NCI-H1092 treated with DMSO at 0.1 percent for 48 hours (cell line): Measurements from ENCODE around the gene ADAMTS12.
A peak's percentile ranks its signal among the peaks of the same experiment; 100 is the strongest.
"Not testable (repeated sequence)": the region's sequence is repeated elsewhere in the genome, so short reads cannot be mapped to it uniquely, and the experiment has no call there.

Experiments used
- DNase-seq: peaks from one replicate; lab custom pipeline; 2025; lab: John Stamatoyannopoulos, UW

Gene ADAMTS12, protein sequence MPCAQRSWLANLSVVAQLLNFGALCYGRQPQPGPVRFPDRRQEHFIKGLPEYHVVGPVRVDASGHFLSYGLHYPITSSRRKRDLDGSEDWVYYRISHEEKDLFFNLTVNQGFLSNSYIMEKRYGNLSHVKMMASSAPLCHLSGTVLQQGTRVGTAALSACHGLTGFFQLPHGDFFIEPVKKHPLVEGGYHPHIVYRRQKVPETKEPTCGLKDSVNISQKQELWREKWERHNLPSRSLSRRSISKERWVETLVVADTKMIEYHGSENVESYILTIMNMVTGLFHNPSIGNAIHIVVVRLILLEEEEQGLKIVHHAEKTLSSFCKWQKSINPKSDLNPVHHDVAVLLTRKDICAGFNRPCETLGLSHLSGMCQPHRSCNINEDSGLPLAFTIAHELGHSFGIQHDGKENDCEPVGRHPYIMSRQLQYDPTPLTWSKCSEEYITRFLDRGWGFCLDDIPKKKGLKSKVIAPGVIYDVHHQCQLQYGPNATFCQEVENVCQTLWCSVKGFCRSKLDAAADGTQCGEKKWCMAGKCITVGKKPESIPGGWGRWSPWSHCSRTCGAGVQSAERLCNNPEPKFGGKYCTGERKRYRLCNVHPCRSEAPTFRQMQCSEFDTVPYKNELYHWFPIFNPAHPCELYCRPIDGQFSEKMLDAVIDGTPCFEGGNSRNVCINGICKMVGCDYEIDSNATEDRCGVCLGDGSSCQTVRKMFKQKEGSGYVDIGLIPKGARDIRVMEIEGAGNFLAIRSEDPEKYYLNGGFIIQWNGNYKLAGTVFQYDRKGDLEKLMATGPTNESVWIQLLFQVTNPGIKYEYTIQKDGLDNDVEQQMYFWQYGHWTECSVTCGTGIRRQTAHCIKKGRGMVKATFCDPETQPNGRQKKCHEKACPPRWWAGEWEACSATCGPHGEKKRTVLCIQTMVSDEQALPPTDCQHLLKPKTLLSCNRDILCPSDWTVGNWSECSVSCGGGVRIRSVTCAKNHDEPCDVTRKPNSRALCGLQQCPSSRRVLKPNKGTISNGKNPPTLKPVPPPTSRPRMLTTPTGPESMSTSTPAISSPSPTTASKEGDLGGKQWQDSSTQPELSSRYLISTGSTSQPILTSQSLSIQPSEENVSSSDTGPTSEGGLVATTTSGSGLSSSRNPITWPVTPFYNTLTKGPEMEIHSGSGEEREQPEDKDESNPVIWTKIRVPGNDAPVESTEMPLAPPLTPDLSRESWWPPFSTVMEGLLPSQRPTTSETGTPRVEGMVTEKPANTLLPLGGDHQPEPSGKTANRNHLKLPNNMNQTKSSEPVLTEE (N-terminal part only)

DNA sequence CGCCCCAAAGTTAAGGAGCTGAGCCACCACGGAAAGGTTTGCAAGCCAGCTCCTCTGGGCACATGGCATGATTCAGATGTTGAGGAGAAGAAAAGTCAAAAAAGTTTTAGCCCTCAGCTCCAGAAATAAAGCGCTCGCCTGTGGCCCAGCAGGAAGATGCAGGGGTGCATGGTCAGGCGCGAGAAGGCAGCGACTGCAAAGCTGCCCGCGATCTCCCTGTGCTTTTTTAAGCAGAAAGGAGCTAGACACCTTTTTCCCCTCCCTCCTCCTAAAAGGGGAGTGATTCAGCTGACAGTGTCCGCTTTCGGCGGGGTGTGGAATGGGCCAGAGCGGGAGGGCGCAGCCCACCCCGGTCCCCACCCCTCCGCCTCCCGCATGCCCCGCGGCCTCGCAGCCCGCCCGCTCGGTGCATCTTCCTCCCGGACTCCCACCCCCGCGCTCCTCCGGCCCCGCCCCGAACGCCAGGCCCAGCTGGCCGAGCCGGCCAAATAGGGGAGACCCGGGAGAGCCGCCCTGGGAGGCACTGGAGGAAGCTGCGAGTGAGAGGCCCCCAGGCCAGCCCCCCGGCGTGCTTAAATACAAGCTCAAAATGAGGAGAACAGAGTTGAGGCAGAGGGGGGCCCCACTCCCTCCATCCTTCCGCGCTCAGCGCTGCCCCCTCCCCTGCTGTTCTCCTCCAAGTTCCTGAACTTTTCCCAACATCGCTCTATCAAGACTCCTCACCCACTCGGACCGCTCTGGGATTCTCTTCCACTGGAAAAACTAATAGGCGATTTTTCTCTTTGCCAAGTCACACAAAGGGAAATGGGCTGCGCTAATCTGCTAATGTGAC, at the start of gene ADAMTS12:
Gene ADAMTS12 (minus strand): TSS at position 203 of the 832 bp plus-strand sequence. CDS start 134 bp downstream, at position 69.
- DNase-seq = no peak

GRCh38 chr5:33941090-33941489, 49.3 kb upstream of the ADAMTS12 start:
- DNase-seq = no peak

GRCh38 chr5:33939556-33940262, 47.9 kb upstream of the ADAMTS12 start:
- DNase-seq = no peak

- no peak for DNase-seq
Observed at GRCh38 chr5:33938881-33939280, 47.1 kb upstream of the ADAMTS12 start.

- DNase-seq = no peak
Observed at GRCh38 chr5:33938507-33938796, 46.7 kb upstream of the ADAMTS12 start.

DNA sequence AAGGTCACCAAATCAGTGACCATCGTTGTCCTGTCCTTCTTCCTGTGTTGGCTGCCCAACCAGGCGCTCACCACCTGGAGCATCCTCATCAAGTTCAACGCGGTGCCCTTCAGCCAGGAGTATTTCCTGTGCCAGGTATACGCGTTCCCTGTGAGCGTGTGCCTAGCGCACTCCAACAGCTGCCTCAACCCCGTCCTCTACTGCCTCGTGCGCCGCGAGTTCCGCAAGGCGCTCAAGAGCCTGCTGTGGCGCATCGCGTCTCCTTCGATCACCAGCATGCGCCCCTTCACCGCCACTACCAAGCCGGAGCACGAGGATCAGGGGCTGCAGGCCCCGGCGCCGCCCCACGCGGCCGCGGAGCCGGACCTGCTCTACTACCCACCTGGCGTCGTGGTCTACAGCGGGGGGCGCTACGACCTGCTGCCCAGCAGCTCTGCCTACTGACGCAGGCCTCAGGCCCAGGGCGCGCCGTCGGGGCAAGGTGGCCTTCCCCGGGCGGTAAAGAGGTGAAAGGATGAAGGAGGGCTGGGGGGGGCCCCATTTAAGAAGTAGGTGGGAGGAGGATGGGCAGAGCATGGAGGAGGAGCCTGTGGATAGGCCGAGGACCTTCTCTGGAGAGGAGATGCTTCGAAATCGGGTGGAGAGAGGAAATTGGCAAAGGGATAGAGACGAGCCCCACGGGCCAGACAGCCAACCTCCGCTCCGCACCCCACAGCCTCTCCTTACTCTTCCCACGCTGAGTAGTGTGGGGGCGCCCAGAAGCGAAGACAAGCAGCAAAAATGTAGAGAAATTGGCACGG, 46.1 kb upstream of the ADAMTS12 start:
- DNase-seq = no peak

- no peak for DNase-seq
Observed at GRCh38 chr5:33937017-33937706, 45.4 kb upstream of the ADAMTS12 start.

DNA sequence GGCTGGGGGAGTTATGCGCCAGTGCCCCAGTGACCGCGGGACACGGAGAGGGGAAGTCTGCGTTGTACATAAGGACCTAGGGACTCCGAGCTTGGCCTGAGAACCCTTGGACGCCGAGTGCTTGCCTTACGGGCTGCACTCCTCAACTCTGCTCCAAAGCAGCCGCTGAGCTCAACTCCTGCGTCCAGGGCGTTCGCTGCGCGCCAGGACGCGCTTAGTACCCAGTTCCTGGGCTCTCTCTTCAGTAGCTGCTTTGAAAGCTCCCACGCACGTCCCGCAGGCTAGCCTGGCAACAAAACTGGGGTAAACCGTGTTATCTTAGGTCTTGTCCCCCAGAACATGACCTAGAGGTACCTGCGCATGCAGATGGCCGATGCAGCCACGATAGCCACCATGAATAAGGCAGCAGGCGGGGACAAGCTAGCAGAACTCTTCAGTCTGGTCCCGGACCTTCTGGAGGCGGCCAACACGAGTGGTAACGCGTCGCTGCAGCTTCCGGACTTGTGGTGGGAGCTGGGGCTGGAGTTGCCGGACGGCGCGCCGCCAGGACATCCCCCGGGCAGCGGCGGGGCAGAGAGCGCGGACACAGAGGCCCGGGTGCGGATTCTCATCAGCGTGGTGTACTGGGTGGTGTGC, 44.7 kb upstream of the ADAMTS12 start, which contains the start of gene RXFP3:
Gene RXFP3 (plus strand): TSS at position 6 of the 636 bp plus-strand sequence. CDS start 355 bp downstream, at position 361.
- peak; percentile 37 for DNase-seq

- peak; percentile 46 for DNase-seq
Observed at GRCh38 chr5:33936004-33936380, 44.2 kb upstream of the ADAMTS12 start.

DNA sequence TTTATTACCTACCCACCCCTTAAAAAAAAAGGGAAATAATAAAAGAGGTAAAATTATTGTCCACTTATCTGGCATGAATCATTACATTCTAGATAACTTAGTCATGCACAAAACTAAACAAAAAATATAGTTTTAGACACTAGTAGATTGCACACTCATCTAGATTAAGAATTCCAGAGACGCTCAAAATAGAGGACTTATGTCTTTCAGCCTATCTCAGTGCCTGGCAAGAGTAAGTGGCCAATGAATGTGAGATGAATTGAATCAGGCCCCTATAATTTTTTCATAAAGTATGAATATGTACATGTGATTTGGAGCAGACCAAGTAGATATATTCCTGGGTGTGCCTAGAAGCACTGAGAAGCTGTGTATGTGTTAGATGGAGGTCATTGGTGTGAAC, 42.4 kb upstream of the ADAMTS12 start:
- DNase-seq = no peak

DNA sequence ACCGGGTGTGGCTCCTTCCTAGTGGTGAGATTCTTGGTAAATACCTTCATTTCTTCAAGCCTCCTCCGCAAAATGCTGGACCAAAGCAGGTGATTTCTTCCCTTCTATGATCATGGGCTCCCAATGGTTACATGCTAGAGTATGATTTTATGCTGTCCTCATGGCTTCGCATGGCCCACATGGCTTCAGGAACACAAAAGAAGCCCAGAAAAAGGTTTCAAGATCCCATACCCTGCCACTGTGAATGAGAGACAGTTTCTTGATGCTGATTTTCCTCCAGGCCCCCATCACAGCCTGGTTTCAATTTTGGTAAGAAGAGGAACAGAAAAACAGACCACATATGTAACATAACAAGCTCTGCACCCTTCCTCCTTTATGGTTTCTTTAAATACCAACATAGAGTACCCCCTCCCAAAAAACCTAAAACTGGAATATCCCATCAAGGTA, 42.0 kb upstream of the ADAMTS12 start:
- no peak for DNase-seq

- no peak for DNase-seq
Observed at GRCh38 chr5:33931136-33931535, 39.3 kb upstream of the ADAMTS12 start.

DNA sequence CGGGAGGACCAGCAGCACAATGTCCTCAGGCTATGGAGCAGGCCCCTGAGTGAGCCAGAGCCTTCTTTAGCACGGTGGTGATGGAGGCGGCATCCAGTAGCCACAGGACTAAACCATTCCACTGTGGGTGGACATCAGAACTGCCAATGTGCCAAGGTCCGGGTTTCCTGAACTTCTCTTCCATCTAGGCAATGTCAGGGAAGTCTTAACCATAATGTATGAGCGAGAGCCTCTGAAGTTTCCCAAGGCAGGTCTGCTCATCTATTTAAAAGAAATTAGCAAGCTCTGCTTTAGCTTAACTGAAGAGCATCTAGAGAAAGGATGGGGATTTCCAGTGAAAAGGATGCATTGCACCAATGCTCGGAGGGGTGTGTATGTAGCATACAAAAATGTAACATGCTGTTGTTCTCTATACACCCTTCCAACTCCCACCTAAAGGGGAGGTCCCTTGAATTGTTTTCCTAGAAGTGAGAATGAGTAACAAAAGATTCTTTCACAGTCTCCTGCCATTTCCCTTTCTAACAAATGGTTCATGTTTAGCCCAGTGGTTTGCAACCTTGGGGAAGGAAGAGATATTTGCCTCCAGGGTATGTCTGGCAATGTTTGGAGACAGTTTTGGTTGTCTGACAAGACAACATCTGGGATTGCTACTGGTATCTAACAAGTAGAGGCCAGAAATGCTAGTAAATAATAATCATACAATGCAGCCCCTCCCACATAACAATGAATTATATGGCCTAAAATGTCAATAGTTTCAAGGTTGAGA, 38.3 kb upstream of the ADAMTS12 start:
- DNase-seq = no peak

- DNase-seq = no peak
Observed at GRCh38 chr5:33928283-33928682, 36.5 kb upstream of the ADAMTS12 start.

GRCh38 chr5:33927685-33928084, 35.9 kb upstream of the ADAMTS12 start:
- no peak for DNase-seq

DNA sequence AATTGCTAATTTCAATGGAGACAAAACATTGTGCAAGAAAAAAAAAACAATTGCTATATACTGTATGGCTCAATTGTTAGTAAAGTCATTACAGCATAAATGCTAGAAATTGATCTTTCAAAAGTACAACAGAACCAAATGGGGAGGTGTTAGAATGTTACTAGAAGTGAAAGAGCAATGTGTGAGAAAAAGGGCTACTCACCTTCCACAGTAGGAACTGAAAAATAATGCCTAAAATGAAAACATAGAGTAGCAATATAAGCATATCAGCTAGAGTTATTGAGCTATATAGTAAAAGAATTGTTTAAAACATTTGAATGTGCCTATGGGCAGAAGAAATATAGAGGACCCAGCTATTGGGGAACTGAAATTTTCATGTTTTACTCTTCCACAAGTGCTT, 33.5 kb upstream of the ADAMTS12 start:
- no peak for DNase-seq

DNA sequence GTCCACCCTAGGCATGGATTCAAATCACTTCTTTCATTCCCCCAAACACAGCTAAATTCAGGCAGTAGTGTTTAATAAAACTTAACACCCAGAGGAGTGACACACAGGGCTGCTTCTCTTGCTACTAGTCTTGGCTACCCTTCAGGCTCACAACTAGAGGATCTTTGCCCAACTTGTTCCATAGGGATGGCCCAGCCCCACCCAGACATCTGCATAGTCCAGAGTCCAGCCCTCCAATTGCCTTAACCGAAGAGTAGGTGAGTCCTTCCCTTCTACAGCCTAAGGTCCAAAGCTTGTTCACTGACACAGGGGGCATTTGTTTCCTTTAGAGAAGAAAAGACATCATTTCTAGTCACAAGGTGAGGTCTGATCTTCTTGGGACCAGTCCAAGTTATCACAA, 29.2 kb upstream of the ADAMTS12 start:
- DNase-seq = no peak

DNA sequence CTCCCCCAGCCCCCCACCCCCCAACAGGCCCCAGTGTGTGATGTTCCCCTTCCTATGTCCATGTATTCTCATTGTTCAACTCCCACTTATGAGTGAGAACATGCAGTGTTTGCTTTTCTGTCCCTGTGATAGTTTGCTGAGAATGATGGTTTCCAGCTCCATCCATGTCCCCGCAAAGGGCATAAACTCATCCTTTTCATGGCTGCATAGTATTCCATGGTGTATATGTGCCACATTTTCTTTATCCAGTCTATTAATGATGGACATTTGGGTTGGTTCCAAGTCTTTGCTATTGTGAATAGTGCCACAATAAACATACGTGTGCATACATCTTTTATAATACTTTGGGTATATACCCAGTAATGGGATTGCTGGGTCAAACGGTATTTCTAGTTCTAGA, 23.1 kb upstream of the ADAMTS12 start:
- DNase-seq = not testable (repeated sequence)
